Effector memory CD8-positive, alpha-beta T cell (primary cell): ENCODE results near the gene FOXD1.
"Not testable (repeated sequence)": the region's sequence is repeated elsewhere in the genome, so short reads cannot be mapped to it uniquely, and the experiment has no call there.

ENCODE experiments used
- ATAC-seq: fragments of 150-1000 bp; cut with Tn5 transposase; replicated peaks from 2 replicates; pipeline ENCODE4 v1.10.0; 2021; ENCODE audit warnings: mild to moderate bottlenecking, moderate library complexity
- DNase-seq, 3 experiments: peaks; one replicate each; pipeline ENCODE4 v3.0.0; 2021
- H3K27ac Mint-ChIP-seq, 2 donors: one replicate each; pipeline ENCODE4 v1.8.0; 2022; ENCODE audit warnings: mild to moderate bottlenecking in 2 of 2, mixed read lengths in 2 of 2, moderate library complexity in 2 of 2
- H3K27me3 Mint-ChIP-seq, 2 donors: one replicate each; pipeline ENCODE4 v1.8.0; 2022; ENCODE audit warnings: mixed read lengths in 2 of 2
- H3K36me3 Mint-ChIP-seq: one replicate; pipeline ENCODE4 v1.8.0; 2022; ENCODE audit warnings: mild to moderate bottlenecking, moderate library complexity, mixed read lengths; ENCODE audit not compliant: insufficient read depth
- H3K4me1 Mint-ChIP-seq, 2 donors: one replicate each; pipeline ENCODE4 v1.8.0; 2022; ENCODE audit warnings: low read depth in 2 of 2, mixed read lengths in 2 of 2
- H3K4me3 Mint-ChIP-seq, 2 donors: one replicate each; pipeline ENCODE4 v1.8.0; 2022; ENCODE audit warnings: mild to moderate bottlenecking in 2 of 2, mixed read lengths in 2 of 2, moderate library complexity in 2 of 2
- H3K9me3 Mint-ChIP-seq, 2 donors: one replicate each; pipeline ENCODE4 v1.8.0; 2022; ENCODE audit warnings: mixed read lengths in 2 of 2
- total RNA-seq, 9 experiments: gene quantifications; one replicate each; lab custom pipeline; 2026; lab: John Stamatoyannopoulos, UW

FOXD1 gene
- total RNA-seq: 0.06 to 2.0 (median 0.43) reads per million in 9 experiments

DNA sequence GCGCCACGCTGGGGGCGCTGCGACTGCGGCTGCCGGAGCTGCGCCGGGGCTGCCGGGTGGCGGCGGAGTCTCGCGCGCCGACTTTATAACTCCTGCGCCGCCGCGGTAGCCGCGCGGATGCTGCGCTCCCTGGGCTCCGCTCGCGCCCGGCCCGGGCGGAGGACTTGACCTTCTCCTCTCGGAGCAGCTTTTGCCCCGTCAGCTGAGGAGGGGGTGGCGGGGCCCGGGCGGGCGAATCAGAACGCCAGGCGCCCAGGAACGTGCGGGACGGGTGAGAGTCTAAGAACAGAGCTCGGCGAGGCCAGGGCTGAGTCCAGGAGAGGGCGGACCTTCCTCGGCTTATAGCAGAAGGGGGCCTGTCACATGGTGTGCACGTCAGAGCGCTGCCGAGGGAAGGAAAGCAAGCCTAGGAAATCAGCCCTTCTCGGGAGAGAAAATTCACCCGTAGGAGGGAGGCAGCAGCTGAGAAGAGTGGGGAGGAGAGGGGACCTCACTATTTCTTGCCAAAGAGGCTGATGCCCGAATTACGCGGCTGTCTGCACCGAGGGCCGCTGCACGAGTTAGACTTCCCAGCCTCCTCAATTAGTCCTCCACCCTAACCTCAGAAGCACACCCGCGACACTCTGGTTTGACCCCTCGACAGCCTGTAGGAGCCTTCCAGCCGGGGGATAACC, at the start of gene FOXD1:
FOXD1 (minus strand) TSS at position 315 of the 674 bp plus-strand sequence. CDS start 415 bp downstream, outside the sequence.
- Mint-ChIP-seq H3K27ac (peak within 1 kb of the TSS; percentile 46 to 62), H3K4me3 (peak within 1 kb of the TSS; percentile 84 to 85), H3K27me3 (peaks cover 61 to 67% of the 10 kb centered on the region in 2 donors), H3K36me3 (peaks cover 68% of the 10 kb centered on the region), H3K4me1 (peaks cover 14 to 17% of the 10 kb centered on the region in 2 donors), H3K9me3 (no peaks in the 10 kb centered on the region)
- DNase-seq: peak in 2 of 3 experiments; percentile 25 to 33
- ATAC-seq: peak; percentile 40

DNA sequence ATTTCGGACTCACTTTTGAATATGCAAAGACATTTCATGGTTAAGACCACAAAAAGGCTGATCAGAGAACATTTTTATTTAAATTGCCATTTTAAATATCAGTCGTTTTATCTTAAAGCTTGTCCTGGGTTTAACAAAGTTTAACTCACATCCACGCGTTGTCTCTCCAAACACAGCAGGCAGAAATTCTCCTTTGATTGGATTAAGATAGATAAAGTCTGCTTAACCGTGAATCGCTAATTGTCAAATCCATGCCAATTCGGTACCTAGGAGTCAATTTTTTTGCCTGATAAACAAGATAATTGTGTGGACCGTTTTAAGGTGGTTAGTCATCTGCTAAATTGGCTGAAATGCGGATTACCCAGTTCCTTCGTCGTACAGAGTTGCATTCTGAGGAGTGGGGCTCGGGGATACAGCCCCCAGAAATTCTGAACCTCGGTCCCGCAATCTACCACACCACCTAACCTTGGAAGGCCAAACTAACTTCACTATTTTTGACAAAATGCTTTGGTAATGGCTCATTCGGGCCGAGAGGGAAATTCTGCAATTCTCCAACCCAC, 49.0 kb upstream of the FOXD1 start:
- H3K27ac Mint-ChIP-seq: peak overlapping the region; percentile 100
- H3K4me3 Mint-ChIP-seq: peak overlapping the region; percentile 96 to 97
- H3K9me3 Mint-ChIP-seq: no peaks in the 10 kb centered on the region
- H3K4me1 Mint-ChIP-seq: peaks cover 26 to 34% of the 10 kb centered on the region in 2 donors
- DNase-seq (no peak), ATAC-seq (no peak)
- peaks cover 15 to 20% of the 10 kb centered on the region in 2 donors for H3K27me3 Mint-ChIP-seq
- H3K36me3 Mint-ChIP-seq: peaks cover 29% of the 10 kb centered on the region

DNA sequence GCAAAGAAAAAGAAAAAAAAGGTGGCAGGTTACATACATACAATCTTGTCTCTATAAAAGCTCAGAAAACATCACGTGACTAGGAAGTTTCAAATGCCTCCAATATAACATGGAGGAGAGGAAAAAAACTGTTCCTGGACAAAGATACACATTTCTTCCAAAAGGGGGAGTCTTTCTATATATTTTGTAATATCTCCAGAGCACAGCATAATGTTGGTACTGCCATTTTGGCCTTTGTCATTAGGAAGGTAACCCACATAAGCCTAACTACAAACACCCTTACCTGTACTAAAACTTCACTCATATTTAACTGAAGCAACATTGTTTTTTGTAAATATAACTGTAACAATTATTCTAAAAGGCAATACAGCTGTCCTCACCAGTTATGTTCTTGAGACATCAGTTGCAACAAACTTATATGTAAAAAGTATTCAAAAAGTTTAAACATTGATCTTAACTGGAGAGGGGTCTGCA, 48.4 kb upstream of the FOXD1 start:
- ATAC-seq (no peak), DNase-seq (no peak)
- peaks cover 18 to 25% of the 10 kb centered on the region in 2 donors for H3K27me3 Mint-ChIP-seq
- H3K4me1 Mint-ChIP-seq: peaks cover 24 to 29% of the 10 kb centered on the region in 2 donors
- H3K27ac Mint-ChIP-seq: peak overlapping the region in 1 of 2 donors; percentile 100
- peak overlapping the region in 1 of 2 donors; percentile 97 for H3K4me3 Mint-ChIP-seq
- no peaks in the 10 kb centered on the region for H3K9me3 Mint-ChIP-seq
- peaks cover 23% of the 10 kb centered on the region for H3K36me3 Mint-ChIP-seq

DNA sequence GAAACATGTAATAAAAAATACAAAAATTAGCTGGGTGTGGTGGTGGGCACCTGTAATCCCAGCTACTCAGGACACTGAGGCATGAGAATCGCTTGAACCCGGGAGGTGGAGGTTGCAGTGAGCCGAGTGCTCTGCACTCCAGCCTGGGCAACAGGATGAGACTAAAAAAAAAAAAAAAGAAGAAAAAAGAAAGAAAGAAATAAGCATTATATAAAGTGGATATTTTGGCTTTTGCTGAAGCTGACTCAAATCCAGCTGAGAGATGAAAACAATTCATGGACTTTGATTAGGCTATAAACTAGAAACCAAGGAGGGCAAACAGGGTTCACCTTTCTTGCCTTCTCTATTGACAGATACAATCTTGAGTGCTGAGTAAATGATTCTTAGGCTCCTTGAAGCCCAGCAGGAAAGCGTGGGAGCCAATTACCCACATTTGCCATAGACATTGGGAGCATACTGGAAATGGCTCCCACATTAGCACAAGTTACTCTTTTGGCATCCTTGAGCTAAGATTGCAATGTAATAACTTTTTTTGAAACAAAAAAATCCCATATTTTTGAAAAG, 47.3 kb upstream of the FOXD1 start:
- ATAC-seq (no peak), DNase-seq (no peak)

DNA sequence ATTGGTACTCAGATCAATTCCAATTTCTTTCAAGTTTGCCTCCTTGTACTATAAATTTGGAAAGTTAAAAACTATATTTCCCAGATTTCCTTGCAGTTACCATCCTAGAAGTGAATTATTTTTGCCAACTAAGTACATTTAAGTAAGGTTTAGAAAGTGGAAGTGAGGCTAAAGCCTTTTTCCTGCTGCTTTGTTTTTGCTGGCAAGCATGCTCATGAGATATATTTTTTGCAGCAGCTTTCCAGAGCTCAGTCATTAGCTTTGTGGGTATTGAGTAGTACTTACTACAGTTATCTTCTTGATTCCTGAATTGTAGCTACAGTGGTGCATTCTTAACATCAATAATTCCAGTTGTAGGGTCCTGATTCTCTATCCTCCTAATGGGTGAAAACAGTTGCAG, 46.1 kb upstream of the FOXD1 start:
- H3K9me3 Mint-ChIP-seq: no peaks in the 10 kb centered on the region
- H3K27me3 Mint-ChIP-seq: peaks cover 18 to 26% of the 10 kb centered on the region in 2 donors
- no peak overlapping the region for H3K27ac Mint-ChIP-seq
- ATAC-seq (no peak), DNase-seq (no peak)
- H3K4me1 Mint-ChIP-seq: peaks cover 12 to 13% of the 10 kb centered on the region in 2 donors
- H3K4me3 Mint-ChIP-seq: no peak overlapping the region
- peaks cover 7% of the 10 kb centered on the region for H3K36me3 Mint-ChIP-seq

More for the DNA sequence above, 47.3 kb upstream of the FOXD1 start:
- Mint-ChIP-seq H3K27ac (no peak overlapping the region), H3K9me3 (no peaks in the 10 kb centered on the region), H3K27me3 (peaks cover 18 to 26% of the 10 kb centered on the region in 2 donors), H3K4me3 (no peak overlapping the region), H3K4me1 (peaks cover 17 to 22% of the 10 kb centered on the region in 2 donors), H3K36me3 (peaks cover 13% of the 10 kb centered on the region)

DNA sequence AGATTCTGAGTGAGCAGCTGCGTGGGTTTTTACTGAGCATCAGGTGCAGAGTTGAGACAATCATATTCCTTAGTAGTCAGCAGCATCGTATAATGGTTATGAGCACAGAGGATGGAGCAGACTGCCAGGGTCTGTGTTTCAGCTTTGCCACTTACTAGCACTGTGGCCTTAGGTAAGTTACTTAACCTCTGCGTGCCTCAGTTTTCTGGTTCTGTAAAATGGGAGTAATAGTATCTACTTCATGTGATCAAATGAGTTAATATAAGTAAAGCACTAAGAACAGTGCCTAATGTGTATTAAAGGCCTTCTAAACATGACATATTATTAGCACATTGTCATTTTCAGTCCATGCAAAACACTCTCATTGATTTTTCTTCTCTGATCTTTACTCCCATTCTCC, 44.8 kb upstream of the FOXD1 start:
- Mint-ChIP-seq H3K4me3 (no peak overlapping the region), H3K27ac (no peak overlapping the region), H3K4me1 (peaks cover 5 to 8% of the 10 kb centered on the region in 2 donors), H3K9me3 (no peaks in the 10 kb centered on the region), H3K36me3 (peaks cover 7% of the 10 kb centered on the region), H3K27me3 (peaks cover 18 to 26% of the 10 kb centered on the region in 2 donors)
- ATAC-seq: no peak
- DNase-seq: no peak

DNA sequence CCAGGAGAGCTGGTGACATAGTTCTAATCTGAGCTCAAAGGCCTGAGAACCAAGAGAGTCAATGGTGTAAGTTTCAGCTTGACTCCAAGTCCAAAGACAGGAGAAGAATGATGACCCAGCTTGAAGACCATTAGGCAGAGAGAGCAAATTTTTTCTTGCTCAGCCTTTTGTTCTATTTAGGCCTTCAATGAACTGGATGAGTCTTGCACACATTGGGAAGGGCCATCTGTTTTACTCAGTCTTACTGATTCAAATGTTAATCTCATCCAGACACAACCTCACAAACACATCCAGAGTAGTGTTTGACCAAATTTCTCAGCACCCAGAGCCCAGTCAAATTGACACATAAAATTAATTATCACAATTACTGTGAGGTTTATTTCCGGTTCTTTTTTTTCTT, 42.6 kb upstream of the FOXD1 start:
- no peak overlapping the region for H3K27ac Mint-ChIP-seq
- no peak for DNase-seq

DNA sequence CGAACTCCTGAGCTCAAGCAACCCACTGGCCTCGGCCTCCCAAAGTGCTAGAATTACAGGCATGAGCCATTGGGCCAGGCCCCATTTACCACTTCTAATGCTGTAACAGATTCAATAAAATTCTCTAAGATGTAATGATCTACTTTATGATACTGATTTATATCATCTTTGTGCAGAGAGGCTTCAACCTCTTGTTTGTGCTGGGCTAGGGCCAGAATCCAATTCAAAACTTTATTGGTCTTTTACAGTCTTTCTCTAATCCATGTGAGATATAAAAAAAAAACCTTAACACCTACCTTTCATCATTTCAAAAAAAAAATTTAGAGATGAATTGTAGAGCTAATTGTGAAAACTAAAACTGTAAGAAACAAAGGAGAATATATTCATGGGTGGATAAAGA, 41.5 kb upstream of the FOXD1 start:
- H3K9me3 Mint-ChIP-seq: no peaks in the 10 kb centered on the region
- H3K4me3 Mint-ChIP-seq: no peak overlapping the region
- H3K4me1 Mint-ChIP-seq: no peaks in the 10 kb centered on the region
- no peak for DNase-seq
- ATAC-seq: no peak
- H3K27me3 Mint-ChIP-seq: peaks cover 37 to 42% of the 10 kb centered on the region in 2 donors
- H3K27ac Mint-ChIP-seq: no peak overlapping the region
- H3K36me3 Mint-ChIP-seq: no peaks in the 10 kb centered on the region

More for the DNA sequence above, 42.6 kb upstream of the FOXD1 start:
- H3K36me3 Mint-ChIP-seq: no peaks in the 10 kb centered on the region
- H3K4me1 Mint-ChIP-seq: no peaks in the 10 kb centered on the region
- no peaks in the 10 kb centered on the region for H3K9me3 Mint-ChIP-seq
- no peak for ATAC-seq
- no peak overlapping the region for H3K4me3 Mint-ChIP-seq
- peaks cover 37 to 38% of the 10 kb centered on the region in 2 donors for H3K27me3 Mint-ChIP-seq

DNA sequence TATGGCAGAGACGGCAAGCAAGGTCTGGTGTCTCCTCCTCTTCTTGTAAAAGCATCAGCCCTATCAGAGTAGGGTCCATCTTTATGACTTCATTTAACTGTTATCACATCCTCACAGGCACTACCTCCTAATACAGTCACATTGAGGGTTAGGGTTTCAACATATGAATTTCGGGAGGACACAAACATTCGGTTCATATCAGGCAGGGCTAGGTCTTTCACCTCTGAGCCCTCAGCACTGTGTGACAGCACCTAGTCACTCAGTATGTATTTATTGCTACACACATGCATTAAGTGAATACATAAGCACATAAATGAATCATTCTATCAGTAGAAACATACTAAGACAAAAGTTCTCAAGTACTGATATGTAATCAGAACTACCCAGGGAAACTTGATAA, 40.2 kb upstream of the FOXD1 start:
- ATAC-seq: no peak
- Mint-ChIP-seq H3K4me3 (no peak overlapping the region), H3K27ac (no peak overlapping the region), H3K9me3 (no peaks in the 10 kb centered on the region), H3K27me3 (peaks cover 29 to 41% of the 10 kb centered on the region in 2 donors), H3K4me1 (no peaks in the 10 kb centered on the region), H3K36me3 (no peaks in the 10 kb centered on the region)
- no peak for DNase-seq

DNA sequence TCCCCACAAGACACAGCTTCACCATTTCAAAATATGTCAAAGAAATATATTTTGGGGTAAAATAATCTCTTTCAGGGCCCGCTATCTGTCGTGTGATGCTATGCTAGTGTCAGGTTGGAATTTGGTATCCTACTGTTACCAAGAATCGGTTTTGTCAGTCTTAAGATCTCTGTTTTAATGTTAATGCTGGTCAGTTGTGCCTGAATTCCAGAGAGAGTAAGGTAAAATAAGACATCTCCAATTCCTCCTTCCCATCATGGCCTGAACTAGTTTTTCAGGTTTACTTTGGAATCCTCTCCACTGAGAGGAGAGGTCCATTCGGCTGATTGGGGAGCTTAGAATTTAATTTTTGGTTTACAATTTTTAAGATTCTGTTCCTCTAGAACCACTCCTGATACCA, 39.2 kb upstream of the FOXD1 start:
- no peak overlapping the region for H3K27ac Mint-ChIP-seq
- no peaks in the 10 kb centered on the region for H3K4me1 Mint-ChIP-seq
- no peak overlapping the region for H3K4me3 Mint-ChIP-seq
- ATAC-seq (no peak), DNase-seq (no peak)
- H3K9me3 Mint-ChIP-seq: no peaks in the 10 kb centered on the region
- no peaks in the 10 kb centered on the region for H3K36me3 Mint-ChIP-seq
- H3K27me3 Mint-ChIP-seq: peaks cover 19 to 36% of the 10 kb centered on the region in 2 donors

DNA sequence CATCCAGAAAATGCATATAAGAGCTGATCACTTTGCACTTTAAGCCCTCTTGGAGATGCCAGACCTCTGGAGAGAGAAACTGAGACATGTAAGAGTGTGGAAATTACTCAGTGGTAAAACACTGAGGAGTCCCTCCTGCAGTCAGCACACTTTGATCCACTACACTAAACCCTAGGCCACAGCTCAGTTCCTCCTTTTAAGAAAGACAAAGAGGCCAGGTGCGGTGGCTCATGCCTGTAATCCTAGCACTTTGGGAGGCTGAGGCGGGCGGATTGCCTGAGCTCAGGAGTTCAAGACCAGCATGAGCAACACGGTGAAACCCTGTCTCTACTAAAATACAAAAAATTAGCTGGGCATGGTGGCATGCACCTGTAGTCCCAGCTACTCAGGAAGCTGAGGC, 38.7 kb upstream of the FOXD1 start:
- H3K36me3 Mint-ChIP-seq: not testable (repeated sequence)

DNA sequence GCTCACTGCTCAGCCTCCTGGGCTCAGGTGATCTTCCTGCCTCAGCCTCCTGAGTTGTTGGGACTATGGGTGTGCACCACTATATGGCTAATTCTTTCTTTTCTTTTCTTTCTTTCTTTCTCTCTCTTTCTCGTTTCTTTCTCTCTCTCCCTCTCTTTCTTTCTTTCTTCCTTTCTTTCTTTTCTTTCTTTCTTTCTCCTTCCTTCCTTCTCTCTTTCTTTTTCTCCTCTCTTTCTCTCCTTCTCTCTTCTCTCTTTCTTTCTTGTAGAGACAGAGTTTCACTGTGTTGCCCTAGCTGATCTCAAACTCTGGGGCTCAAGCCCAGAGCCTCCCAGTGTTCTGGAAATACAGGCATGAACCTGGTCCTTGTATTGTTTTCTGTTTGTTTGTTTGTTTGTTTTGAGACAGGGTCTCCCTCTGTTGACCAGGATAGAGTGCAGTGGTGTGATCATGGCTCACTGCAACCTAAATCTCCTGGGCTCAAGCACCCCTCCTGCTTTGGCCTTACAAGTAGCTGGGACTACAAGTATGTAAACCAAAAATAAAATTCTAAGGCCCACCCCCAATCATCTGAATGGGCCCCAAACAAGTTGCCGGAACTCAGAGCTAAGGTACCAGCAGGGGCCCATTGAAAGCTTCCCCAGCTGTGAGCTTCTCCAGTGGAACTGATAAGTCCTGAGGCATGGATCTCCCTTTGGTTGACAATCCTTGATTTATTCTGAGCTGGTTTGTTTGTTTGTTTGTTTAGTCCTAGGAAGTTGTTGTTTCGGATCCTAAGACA, 37.7 kb upstream of the FOXD1 start:
- no peaks in the 10 kb centered on the region for H3K36me3 Mint-ChIP-seq
- no peak overlapping the region for H3K27ac Mint-ChIP-seq
- H3K9me3 Mint-ChIP-seq: no peaks in the 10 kb centered on the region
- H3K4me3 Mint-ChIP-seq: no peak overlapping the region
- no peak for DNase-seq
- peaks cover 21 to 37% of the 10 kb centered on the region in 2 donors for H3K27me3 Mint-ChIP-seq
- ATAC-seq: no peak
- no peaks in the 10 kb centered on the region for H3K4me1 Mint-ChIP-seq

More for the DNA sequence above, 38.7 kb upstream of the FOXD1 start:
- not testable (repeated sequence) for H3K4me1 Mint-ChIP-seq, H3K27ac Mint-ChIP-seq, H3K9me3 Mint-ChIP-seq, DNase-seq, H3K4me3 Mint-ChIP-seq, ATAC-seq
- H3K27me3 Mint-ChIP-seq: peaks cover 17 to 32% of the 10 kb centered on the region in 2 donors

DNA sequence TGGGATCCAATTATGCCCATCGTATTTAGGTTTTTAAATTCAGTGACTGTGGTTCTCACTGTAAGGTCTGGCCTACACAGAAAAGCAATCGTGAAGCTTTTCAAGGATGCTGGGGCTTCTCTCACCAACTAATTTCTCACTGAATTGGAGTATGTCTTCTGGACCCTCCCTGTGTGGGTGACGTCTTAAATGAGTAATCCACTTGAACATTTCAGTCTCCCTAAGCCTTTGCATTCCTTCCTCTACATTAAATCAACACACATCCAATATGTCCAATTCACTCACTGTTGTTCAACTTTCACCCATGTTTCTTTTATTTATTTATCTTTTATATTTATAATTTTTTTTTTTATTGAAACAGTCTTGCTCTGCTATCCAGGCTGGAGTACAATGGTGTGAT, 37.1 kb upstream of the FOXD1 start:
- Mint-ChIP-seq H3K9me3 (no peaks in the 10 kb centered on the region), H3K27me3 (peaks cover 27 to 37% of the 10 kb centered on the region in 2 donors), H3K4me1 (no peaks in the 10 kb centered on the region), H3K4me3 (no peak overlapping the region), H3K36me3 (no peaks in the 10 kb centered on the region), H3K27ac (no peak overlapping the region)
- no peak for DNase-seq
- no peak for ATAC-seq
